Astrocyte (in vitro differentiated cells and primary cell): ENCODE data around the gene NDFIP1. TPM values are rescaled to one million over a fixed set of nuclear protein-coding genes. Genes with fewer than 3 reads are reported as not detected.
"Not testable (repeated sequence)": the region's sequence is repeated elsewhere in the genome, so short reads cannot be mapped to it uniquely, and the experiment has no call there.

ENCODE experiments used
- DNase-seq: peaks from one replicate; pipeline ENCODE4 v3.0.0-alpha.2; 2010; ENCODE audit warnings: low read depth
- FAIRE-seq: peaks from 2 replicates; lab custom pipeline; 2011; peaks lifted over from hg19 to GRCh38; lab: Jason Lieb, UNC
- H2AFZ ChIP-seq: 2 replicates; pipeline ENCODE4 v1.6.0; 2012; ENCODE audit warnings: low read depth, low read length, inconsistent platforms
- H3K27ac ChIP-seq: 2 replicates; pipeline ENCODE4 v1.5.1; 2011; ENCODE audit warnings: low read depth, low read length, inconsistent platforms
- H3K27me3 ChIP-seq: 2 replicates; pipeline ENCODE4 v1.6.0; 2011; ENCODE audit warnings: low read length, inconsistent platforms; ENCODE audit not compliant: insufficient read depth
- H3K36me3 ChIP-seq: 2 replicates; pipeline ENCODE4 v1.5.1; 2011; ENCODE audit warnings: low read length, inconsistent platforms; ENCODE audit not compliant: insufficient read depth
- H3K4me1 ChIP-seq: 2 replicates; pipeline ENCODE4 v1.5.1; 2011; ENCODE audit warnings: low read length, inconsistent platforms; ENCODE audit not compliant: insufficient read depth
- H3K4me2 ChIP-seq: 2 replicates; pipeline ENCODE4 v1.6.0; 2012; ENCODE audit warnings: low read length, inconsistent platforms
- H3K4me3 ChIP-seq: 2 replicates; pipeline ENCODE4 v1.5.1; 2011; ENCODE audit warnings: low read depth, mild to moderate bottlenecking, low read length, inconsistent platforms; ENCODE audit not compliant: insufficient read depth
- H3K79me2 ChIP-seq: 2 replicates; pipeline ENCODE4 v1.6.0; 2012; ENCODE audit warnings: mild to moderate bottlenecking, low read length, inconsistent platforms; ENCODE audit not compliant: insufficient read depth
- H3K9ac ChIP-seq: 2 replicates; pipeline ENCODE4 v1.6.0; 2012; ENCODE audit warnings: mild to moderate bottlenecking, low read length, inconsistent platforms
- H3K9me3 ChIP-seq: 2 replicates; pipeline ENCODE4 v1.5.1; 2012; ENCODE audit warnings: low read depth, mild to moderate bottlenecking, low read length, inconsistent platforms; ENCODE audit not compliant: insufficient read depth
- H4K20me1 ChIP-seq: 2 replicates; pipeline ENCODE4 v1.6.0; 2012; ENCODE audit warnings: low read length, inconsistent platforms; ENCODE audit not compliant: insufficient read depth
- H3K27ac Mint-ChIP-seq: one replicate; pipeline ENCODE4 v1.8.0; 2021; ENCODE audit warnings: mild to moderate bottlenecking, mixed read lengths; ENCODE audit not compliant: unreplicated experiment
- H3K27me3 Mint-ChIP-seq: one replicate; pipeline ENCODE4 v1.8.0; 2021; ENCODE audit warnings: low read depth, mixed read lengths; ENCODE audit not compliant: unreplicated experiment
- H3K36me3 Mint-ChIP-seq: one replicate; pipeline ENCODE4 v1.8.0; 2021; ENCODE audit warnings: low read depth, mixed read lengths; ENCODE audit not compliant: unreplicated experiment
- H3K4me1 Mint-ChIP-seq: one replicate; pipeline ENCODE4 v1.8.0; 2021; ENCODE audit warnings: low read depth, mixed read lengths; ENCODE audit not compliant: unreplicated experiment
- H3K4me3 Mint-ChIP-seq: one replicate; pipeline ENCODE4 v1.8.0; 2021; ENCODE audit warnings: mild to moderate bottlenecking, moderate library complexity, mixed read lengths; ENCODE audit not compliant: unreplicated experiment
- H3K9me3 Mint-ChIP-seq: one replicate; pipeline ENCODE4 v1.8.0; 2021; ENCODE audit warnings: mild to moderate bottlenecking, mixed read lengths; ENCODE audit not compliant: unreplicated experiment
- EZH2 ChIP-seq: IDR thresholded peaks from 2 replicates; pipeline ENCODE4 v1.6.1; 2012; ENCODE audit warnings: mild to moderate bottlenecking, low read length, inconsistent platforms; ENCODE audit not compliant: insufficient read depth
- total RNA-seq: library from RNA; stranded (reverse); gene quantifications from 2 replicates; pipeline ENCODE4 v1.2.1, GENCODE V29; 2021
- TF ChIP-seq, protein P1 (sequence below): IDR thresholded peaks from 2 replicates; pipeline ENCODE4 v1.5.1; 2011; ENCODE audit warnings: low read depth, mild to moderate bottlenecking, inconsistent platforms, low read length, moderate library complexity; ENCODE audit not compliant: insufficient read depth

The NDFIP1 gene
- total RNA-seq, 1 donor from 2014 or later, result 56.8 TPM

DNA sequence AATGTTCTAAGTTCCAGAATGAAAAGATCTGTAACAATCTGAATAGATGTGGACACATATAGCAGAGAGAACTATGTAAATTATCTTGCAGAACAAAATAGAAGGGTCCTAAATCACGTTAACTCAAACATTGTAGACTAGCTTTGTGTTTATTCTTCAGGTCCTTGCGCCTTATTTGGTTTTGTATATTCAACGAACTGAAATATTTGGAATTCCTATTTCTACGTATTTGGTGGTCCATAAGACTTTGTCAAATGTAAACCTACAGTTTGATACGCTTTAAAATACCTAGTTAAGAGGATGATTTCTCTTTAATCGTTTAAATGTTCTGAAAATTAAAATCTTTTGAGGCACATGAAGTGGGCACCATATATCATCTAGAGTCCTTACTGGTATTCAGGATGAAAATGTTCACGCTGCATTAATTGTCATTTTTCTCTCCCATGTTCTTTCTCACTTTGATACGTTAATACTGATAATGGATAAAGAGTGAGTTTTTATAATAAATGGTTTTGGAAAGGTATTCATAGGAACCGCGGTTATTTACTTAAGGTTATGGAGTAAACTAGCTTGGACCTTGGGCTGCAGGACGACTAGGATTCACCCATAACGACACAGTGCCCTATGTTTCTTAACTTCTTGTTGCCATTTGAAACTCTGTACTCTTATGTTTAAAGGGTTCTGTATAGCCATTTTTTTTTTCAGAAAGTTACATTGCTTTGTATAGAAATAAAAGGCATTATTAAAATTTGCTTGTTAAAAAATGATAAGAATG lies 45.3 kb downstream of the NDFIP1 start:
- Histone ChIP-seq H3K27me3 (no peaks in the 10 kb centered on the region), H2AFZ (no peak overlapping the region), H4K20me1 (peaks cover 6% of the 10 kb centered on the region), H3K4me3 (no peak overlapping the region), H3K4me2 (no peak overlapping the region), H3K36me3 (peaks cover 7% of the 10 kb centered on the region), H3K79me2 (no peaks in the 10 kb centered on the region), H3K27ac (no peak overlapping the region), H3K9ac (no peak overlapping the region), H3K9me3 (no peaks in the 10 kb centered on the region), H3K4me1 (no peaks in the 10 kb centered on the region)
- H3K9me3 Mint-ChIP-seq, result no peaks in the 10 kb centered on the region
- H3K4me1 Mint-ChIP-seq, result peaks cover 9% of the 10 kb centered on the region
- DNase-seq (no peak), FAIRE-seq (no peak)
- H3K36me3 Mint-ChIP-seq, result peaks cover 2% of the 10 kb centered on the region
- no peaks in the 10 kb centered on the region for H3K27me3 Mint-ChIP-seq
- H3K4me3 Mint-ChIP-seq, result no peak overlapping the region
- TF ChIP-seq, protein P1, sequence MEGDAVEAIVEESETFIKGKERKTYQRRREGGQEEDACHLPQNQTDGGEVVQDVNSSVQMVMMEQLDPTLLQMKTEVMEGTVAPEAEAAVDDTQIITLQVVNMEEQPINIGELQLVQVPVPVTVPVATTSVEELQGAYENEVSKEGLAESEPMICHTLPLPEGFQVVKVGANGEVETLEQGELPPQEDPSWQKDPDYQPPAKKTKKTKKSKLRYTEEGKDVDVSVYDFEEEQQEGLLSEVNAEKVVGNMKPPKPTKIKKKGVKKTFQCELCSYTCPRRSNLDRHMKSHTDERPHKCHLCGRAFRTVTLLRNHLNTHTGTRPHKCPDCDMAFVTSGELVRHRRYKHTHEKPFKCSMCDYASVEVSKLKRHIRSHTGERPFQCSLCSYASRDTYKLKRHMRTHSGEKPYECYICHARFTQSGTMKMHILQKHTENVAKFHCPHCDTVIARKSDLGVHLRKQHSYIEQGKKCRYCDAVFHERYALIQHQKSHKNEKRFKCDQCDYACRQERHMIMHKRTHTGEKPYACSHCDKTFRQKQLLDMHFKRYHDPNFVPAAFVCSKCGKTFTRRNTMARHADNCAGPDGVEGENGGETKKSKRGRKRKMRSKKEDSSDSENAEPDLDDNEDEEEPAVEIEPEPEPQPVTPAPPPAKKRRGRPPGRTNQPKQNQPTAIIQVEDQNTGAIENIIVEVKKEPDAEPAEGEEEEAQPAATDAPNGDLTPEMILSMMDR, result no peak
- TF ChIP-seq EZH2, result no peak
- H3K27ac Mint-ChIP-seq, result no peak overlapping the region

GRCh38 chr5:142154449-142154841 lies 45.9 kb downstream of the NDFIP1 start:
- not testable (repeated sequence) for DNase-seq, H3K9me3 ChIP-seq, H3K27me3 Mint-ChIP-seq, H3K27ac ChIP-seq, H2AFZ ChIP-seq, H3K4me2 ChIP-seq, H3K4me1 Mint-ChIP-seq, FAIRE-seq, H3K79me2 ChIP-seq, H3K36me3 Mint-ChIP-seq, H3K4me1 ChIP-seq, H3K9ac ChIP-seq, H3K27me3 ChIP-seq, H3K36me3 ChIP-seq, H3K4me3 ChIP-seq, H3K4me3 Mint-ChIP-seq, H3K27ac Mint-ChIP-seq, H4K20me1 ChIP-seq, H3K9me3 Mint-ChIP-seq

GRCh38 chr5:142156839-142157463 lies 48.4 kb downstream of the NDFIP1 start:
- peak overlapping the region; percentile 25 for H3K4me3 Mint-ChIP-seq
- FAIRE-seq, result no peak
- H3K27me3 ChIP-seq, result no peaks in the 10 kb centered on the region
- peaks cover 9% of the 10 kb centered on the region for H3K4me1 Mint-ChIP-seq
- H3K9ac ChIP-seq, result no peak overlapping the region
- H3K4me3 ChIP-seq, result no peak overlapping the region
- H3K4me1 ChIP-seq, result no peaks in the 10 kb centered on the region
- peaks cover 2% of the 10 kb centered on the region for H3K36me3 Mint-ChIP-seq
- no peak overlapping the region for H3K27ac ChIP-seq
- H3K9me3 ChIP-seq, result no peaks in the 10 kb centered on the region
- no peaks in the 10 kb centered on the region for H4K20me1 ChIP-seq
- no peak for DNase-seq
- H3K36me3 ChIP-seq, result peaks cover 7% of the 10 kb centered on the region
- no peaks in the 10 kb centered on the region for H3K27me3 Mint-ChIP-seq
- H3K79me2 ChIP-seq, result no peaks in the 10 kb centered on the region
- no peak overlapping the region for H3K4me2 ChIP-seq
- no peaks in the 10 kb centered on the region for H3K9me3 Mint-ChIP-seq
- H3K27ac Mint-ChIP-seq, result peak overlapping the region; percentile 30
- no peak for TF ChIP-seq EZH2
- TF ChIP-seq, protein P1, result no peak
- no peak overlapping the region for H2AFZ ChIP-seq
